ENCODE data around the gene IFI27L1. TPM values are rescaled to one million over a fixed set of nuclear protein-coding genes. Genes with fewer than 3 reads are reported as not detected.

Gene IFI27L1
- total RNA-seq, 1 experiment from 2014 or later: 27.6 TPM

GRCh38 chr14:94122438-94122837 is 41.3 kb downstream of the IFI27L1 start:
- CTCF ChIA-PET: no interaction called here
- POLR2A ChIA-PET: no interaction called here
- peaks cover 14% of the 10 kb centered on the region for H3K9me3 Mint-ChIP-seq

GRCh38 chr14:94123296-94123695 is 42.2 kb downstream of the IFI27L1 start:
- ChIA-PET CTCF (no interaction called here), POLR2A (no interaction called here)
- no peaks in the 10 kb centered on the region for H3K4me1 Mint-ChIP-seq

More at GRCh38 chr14:94122438-94122837, 41.3 kb downstream of the IFI27L1 start:
- Mint-ChIP-seq H3K36me3 (no peaks in the 10 kb centered on the region), H3K27ac (no peak overlapping the region), H3K4me3 (no peak overlapping the region), H3K27me3 (ENCODE audit: low read depth) (peaks cover 16% of the 10 kb centered on the region), H3K4me1 (no peaks in the 10 kb centered on the region)
- ATAC-seq (no peak), DNase-seq (ENCODE audit: low spot score) (no peak)
- TF ChIP-seq FOXK1 (CRISPR knock-in tag; IDR thresholded peaks at IDR 0.05): no peak
- no peak for TF ChIP-seq USF1 (CRISPR knock-in tag; IDR thresholded peaks at IDR 0.05)
- TF ChIP-seq NR2C2 (CRISPR knock-in tag; IDR thresholded peaks at IDR 0.05): no peak
- no peak for TF ChIP-seq FOXP4 (CRISPR knock-in tag; IDR thresholded peaks at IDR 0.05)
- TF ChIP-seq GRHL2 (CRISPR knock-in tag; IDR thresholded peaks at IDR 0.05; ENCODE audit: insufficient replicate concordance, severe bottlenecking): no peak
- no peak for TF ChIP-seq CREB1 (CRISPR knock-in tag; IDR thresholded peaks at IDR 0.05)
- TF ChIP-seq MYBL2 (CRISPR knock-in tag; IDR thresholded peaks at IDR 0.05): no peak
- TF ChIP-seq E2F1 (CRISPR knock-in tag; IDR thresholded peaks at IDR 0.05): no peak
- no peak for TF ChIP-seq KAT7 (CRISPR knock-in tag; IDR thresholded peaks at IDR 0.05; ENCODE audit: borderline replicate concordance)

More at GRCh38 chr14:94123296-94123695, 42.2 kb downstream of the IFI27L1 start:
- no peak for DNase-seq (ENCODE audit: low spot score)
- H3K27ac Mint-ChIP-seq: no peak overlapping the region
- no peak for ATAC-seq
- peaks cover 17% of the 10 kb centered on the region for H3K27me3 Mint-ChIP-seq (ENCODE audit: low read depth)
- TF ChIP-seq TEAD4 (CRISPR knock-in tag; IDR thresholded peaks at IDR 0.05) (no peak), PRDM15 (CRISPR knock-in tag; IDR thresholded peaks at IDR 0.05) (no peak), RELA (CRISPR knock-in tag; IDR thresholded peaks at IDR 0.05; ENCODE audit: borderline replicate concordance) (no peak), SP1 (CRISPR knock-in tag; conservative IDR thresholded peaks at IDR 0.05) (no peak), TP53 (CRISPR knock-in tag; IDR thresholded peaks at IDR 0.05) (no peak), TEAD1 (CRISPR knock-in tag; IDR thresholded peaks at IDR 0.05) (no peak), HMGA2 (CRISPR knock-in tag; IDR thresholded peaks at IDR 0.05) (no peak), NFYB (CRISPR knock-in tag; conservative IDR thresholded peaks at IDR 0.05; ENCODE audit: low read depth) (no peak), MLX (CRISPR knock-in tag; IDR thresholded peaks at IDR 0.05) (no peak), CREB1 (CRISPR knock-in tag; IDR thresholded peaks at IDR 0.05) (no peak), ZNF263 (CRISPR knock-in tag; IDR thresholded peaks at IDR 0.05; ENCODE audit: low read depth) (no peak), HMGXB4 (CRISPR knock-in tag; IDR thresholded peaks at IDR 0.05) (no peak), IRF2 (CRISPR knock-in tag; IDR thresholded peaks at IDR 0.05; ENCODE audit: borderline replicate concordance, low read depth) (no peak), FOXJ3 (CRISPR knock-in tag; IDR thresholded peaks at IDR 0.05; ENCODE audit: borderline replicate concordance) (no peak)
- no peak overlapping the region for H3K4me3 Mint-ChIP-seq
- H3K36me3 Mint-ChIP-seq: no peaks in the 10 kb centered on the region
- peaks cover 14% of the 10 kb centered on the region for H3K9me3 Mint-ChIP-seq

Measured in WTC11 (cell line).